Measurements from ENCODE around the gene UPK2.

Gene UPK2

GRCh38 chr11:118928870-118929500 is 27.1 kb upstream of the UPK2 start:
- Histone ChIP-seq H3K9me3 (ENCODE audit: insufficient read depth, low read depth, low read length) (no peaks in the 10 kb centered on the region), H3K4me1 (ENCODE audit: insufficient read depth, low read length) (peaks cover 21% of the 10 kb centered on the region), H3K4me3 (ENCODE audit: low read length) (peak overlapping the region; percentile 87), H3K27ac (ENCODE audit: low read depth, low read length) (peak overlapping the region; percentile 87), H3K27me3 (ENCODE audit: insufficient read depth, low read length) (peaks cover 7% of the 10 kb centered on the region), H3K36me3 (ENCODE audit: insufficient read depth, low read length) (no peaks in the 10 kb centered on the region), H3K9ac (ENCODE audit: low read depth, low read length) (peak overlapping the region; percentile 38; the same call in 1 of the 2 replicates)
- under 1% methylated on average over 26 of the region's 26 CpGs for WGBS

DNA sequence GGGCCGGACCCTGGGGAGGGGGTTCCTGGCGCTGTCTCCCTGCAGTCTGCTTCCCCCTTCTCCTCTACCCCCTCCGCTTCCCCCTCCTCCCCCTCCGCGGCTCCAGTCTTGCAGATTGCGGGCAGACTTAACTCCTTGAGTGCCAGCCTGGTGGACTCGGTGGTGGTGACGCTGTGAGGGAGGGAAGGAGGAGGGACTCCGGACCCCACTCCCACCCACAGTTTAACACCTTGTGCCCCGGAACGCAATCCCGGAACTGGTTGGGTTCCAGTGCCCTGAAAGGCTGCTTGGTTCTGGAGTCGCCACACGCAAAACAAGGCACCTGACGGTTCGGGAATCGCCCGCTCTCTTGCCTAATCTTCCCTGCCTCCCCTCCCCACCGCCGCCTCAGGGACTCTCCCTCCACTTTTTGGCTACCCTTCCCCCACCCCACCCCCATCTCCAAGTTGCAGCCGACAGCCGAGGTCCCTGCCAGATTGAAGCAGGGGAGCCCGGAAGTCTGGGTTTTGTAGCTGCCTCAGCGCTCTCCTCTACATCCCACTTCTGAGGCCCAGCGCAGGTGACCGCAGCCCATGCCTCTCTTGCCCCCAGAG is 26.5 kb upstream of the UPK2 start:
- Histone ChIP-seq H3K4me1 (ENCODE audit: insufficient read depth, low read length) (peaks cover 17% of the 10 kb centered on the region), H3K9me3 (ENCODE audit: insufficient read depth, low read depth, low read length) (no peaks in the 10 kb centered on the region), H3K27me3 (ENCODE audit: insufficient read depth, low read length) (peaks cover 7% of the 10 kb centered on the region), H3K4me3 (ENCODE audit: low read length) (peak overlapping the region; percentile 87), H3K9ac (ENCODE audit: low read depth, low read length) (peak overlapping the region; percentile 63), H3K36me3 (ENCODE audit: insufficient read depth, low read length) (no peaks in the 10 kb centered on the region), H3K27ac (ENCODE audit: low read depth, low read length) (peak overlapping the region; percentile 87)
- WGBS: 0% methylated on average over 15 of the region's 26 CpGs

DNA sequence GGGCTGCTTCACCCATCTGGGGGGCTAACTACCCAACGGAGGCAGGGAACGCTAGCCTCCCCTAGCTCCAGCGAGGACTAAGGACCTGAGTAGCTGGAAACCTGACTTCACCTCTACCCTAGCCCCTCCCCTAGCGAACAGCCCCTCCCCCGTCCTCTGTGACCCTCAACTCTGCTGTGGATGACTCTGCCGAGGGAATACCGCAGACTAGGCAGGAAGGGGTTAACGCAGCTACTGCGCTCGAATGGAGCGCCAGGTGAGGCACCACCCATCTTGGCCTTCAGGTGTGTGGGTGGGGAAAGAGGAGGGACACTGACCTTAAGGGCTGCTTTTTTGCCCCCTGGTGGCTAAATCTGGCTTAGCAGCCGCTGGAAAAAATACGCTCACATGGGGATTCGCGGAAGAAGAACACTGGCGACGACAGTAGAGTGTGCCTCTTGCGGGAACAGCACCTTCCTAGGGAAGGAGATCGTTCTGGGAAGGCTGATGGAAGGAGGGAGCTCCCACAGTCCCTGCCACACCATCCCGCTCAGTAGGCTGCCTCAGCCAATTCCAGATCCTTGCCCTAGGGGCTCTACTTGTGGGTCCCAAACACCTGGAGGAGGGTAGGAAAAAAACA is 25.9 kb upstream of the UPK2 start:
- no peaks in the 10 kb centered on the region for H3K36me3 ChIP-seq (ENCODE audit: insufficient read depth, low read length)
- peak overlapping the region; percentile 87 for H3K27ac ChIP-seq (ENCODE audit: low read depth, low read length)
- H3K4me1 ChIP-seq (ENCODE audit: insufficient read depth, low read length): peaks cover 17% of the 10 kb centered on the region
- peaks cover 7% of the 10 kb centered on the region for H3K27me3 ChIP-seq (ENCODE audit: insufficient read depth, low read length)
- H3K9me3 ChIP-seq (ENCODE audit: insufficient read depth, low read depth, low read length): no peaks in the 10 kb centered on the region
- peak overlapping the region; percentile 87 for H3K4me3 ChIP-seq (ENCODE audit: low read length)
- 1% methylated on average over 19 of the region's 20 CpGs for WGBS
- H3K9ac ChIP-seq (ENCODE audit: low read depth, low read length): peak overlapping the region; percentile 63

DNA sequence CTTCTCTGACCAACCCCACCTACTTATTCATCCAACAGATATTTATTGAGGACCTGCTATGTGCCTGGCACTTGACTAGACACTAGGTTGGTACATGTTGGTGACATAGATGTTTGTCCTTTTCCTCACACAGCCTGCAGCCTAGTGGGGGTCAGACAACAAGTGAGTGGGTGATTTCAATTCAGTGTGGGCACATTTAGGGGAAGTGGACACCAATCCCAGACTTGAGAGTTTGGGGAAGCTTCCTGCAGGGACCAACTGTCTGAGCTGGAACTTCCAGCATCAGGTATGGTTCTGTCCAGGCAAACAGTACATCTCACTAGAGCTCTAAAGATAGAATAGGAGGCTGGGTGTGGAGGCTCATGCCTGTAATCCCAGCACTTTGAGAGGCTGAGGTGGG is 24.5 kb upstream of the UPK2 start:
- Histone ChIP-seq H3K36me3 (ENCODE audit: insufficient read depth, low read length) (no peaks in the 10 kb centered on the region), H3K9ac (ENCODE audit: low read depth, low read length) (no peak overlapping the region), H3K27me3 (ENCODE audit: insufficient read depth, low read length) (peaks cover 7% of the 10 kb centered on the region), H3K4me3 (ENCODE audit: low read length) (no peak overlapping the region), H3K27ac (ENCODE audit: low read depth, low read length) (no peak overlapping the region), H3K9me3 (ENCODE audit: insufficient read depth, low read depth, low read length) (no peaks in the 10 kb centered on the region), H3K4me1 (ENCODE audit: insufficient read depth, low read length) (peaks cover 14% of the 10 kb centered on the region)

DNA sequence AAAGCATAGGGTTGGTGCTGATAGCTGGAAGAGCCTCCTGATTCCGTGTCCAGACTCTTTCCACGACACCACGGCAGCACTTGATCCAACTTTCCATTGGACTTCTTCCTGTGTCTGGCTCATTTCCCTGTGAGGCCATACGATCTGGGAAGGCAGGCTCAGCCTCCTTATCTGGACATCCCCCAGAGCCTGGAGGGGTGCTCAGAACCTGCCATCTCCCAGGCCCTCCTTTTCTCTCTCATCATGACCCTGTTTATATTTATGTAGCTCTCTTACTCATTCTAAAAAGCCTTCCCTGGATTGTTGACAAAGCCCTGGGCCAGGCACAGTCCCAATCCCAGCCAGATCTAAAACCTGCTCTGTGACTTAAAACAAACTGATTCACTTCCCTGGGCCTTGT is 22.6 kb upstream of the UPK2 start:
- no peak overlapping the region for H3K9ac ChIP-seq (ENCODE audit: low read depth, low read length)
- H3K4me1 ChIP-seq (ENCODE audit: insufficient read depth, low read length): peaks cover 8% of the 10 kb centered on the region
- H3K27ac ChIP-seq (ENCODE audit: low read depth, low read length): no peak overlapping the region
- 86% methylated on average over 4 of the region's 4 CpGs for WGBS
- no peaks in the 10 kb centered on the region for H3K9me3 ChIP-seq (ENCODE audit: insufficient read depth, low read depth, low read length)
- peaks cover 7% of the 10 kb centered on the region for H3K27me3 ChIP-seq (ENCODE audit: insufficient read depth, low read length)
- no peak overlapping the region for H3K4me3 ChIP-seq (ENCODE audit: low read length)
- H3K36me3 ChIP-seq (ENCODE audit: insufficient read depth, low read length): no peaks in the 10 kb centered on the region

DNA sequence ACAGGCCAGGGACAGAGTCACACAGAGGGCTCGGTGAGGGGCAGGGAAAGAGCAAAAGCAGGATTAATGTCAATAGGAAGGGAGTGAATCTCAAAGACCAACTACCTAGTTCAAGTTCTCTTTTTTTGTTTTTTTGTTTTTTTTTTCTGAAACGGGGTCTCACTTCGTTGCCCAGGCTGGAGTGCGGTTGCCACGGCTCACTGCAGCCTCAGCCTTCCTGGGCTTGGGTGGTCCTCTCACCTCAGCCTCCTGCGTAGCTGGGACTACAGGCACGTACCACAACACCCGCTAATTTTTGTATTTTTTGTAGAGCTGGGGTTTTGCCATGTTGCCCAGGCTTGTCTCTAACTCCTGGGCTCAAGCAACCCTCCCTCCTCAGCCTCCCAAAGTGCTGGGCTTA is 20.7 kb upstream of the UPK2 start:
- Histone ChIP-seq H3K27ac (ENCODE audit: low read depth, low read length) (no peak overlapping the region), H3K27me3 (ENCODE audit: insufficient read depth, low read length) (peaks cover 7% of the 10 kb centered on the region), H3K36me3 (ENCODE audit: insufficient read depth, low read length) (no peaks in the 10 kb centered on the region), H3K4me3 (ENCODE audit: low read length) (no peak overlapping the region), H3K4me1 (ENCODE audit: insufficient read depth, low read length) (peaks cover 7% of the 10 kb centered on the region), H3K9ac (ENCODE audit: low read depth, low read length) (no peak overlapping the region), H3K9me3 (ENCODE audit: insufficient read depth, low read depth, low read length) (no peaks in the 10 kb centered on the region)
- WGBS: 96% methylated on average over 8 of the region's 8 CpGs

DNA sequence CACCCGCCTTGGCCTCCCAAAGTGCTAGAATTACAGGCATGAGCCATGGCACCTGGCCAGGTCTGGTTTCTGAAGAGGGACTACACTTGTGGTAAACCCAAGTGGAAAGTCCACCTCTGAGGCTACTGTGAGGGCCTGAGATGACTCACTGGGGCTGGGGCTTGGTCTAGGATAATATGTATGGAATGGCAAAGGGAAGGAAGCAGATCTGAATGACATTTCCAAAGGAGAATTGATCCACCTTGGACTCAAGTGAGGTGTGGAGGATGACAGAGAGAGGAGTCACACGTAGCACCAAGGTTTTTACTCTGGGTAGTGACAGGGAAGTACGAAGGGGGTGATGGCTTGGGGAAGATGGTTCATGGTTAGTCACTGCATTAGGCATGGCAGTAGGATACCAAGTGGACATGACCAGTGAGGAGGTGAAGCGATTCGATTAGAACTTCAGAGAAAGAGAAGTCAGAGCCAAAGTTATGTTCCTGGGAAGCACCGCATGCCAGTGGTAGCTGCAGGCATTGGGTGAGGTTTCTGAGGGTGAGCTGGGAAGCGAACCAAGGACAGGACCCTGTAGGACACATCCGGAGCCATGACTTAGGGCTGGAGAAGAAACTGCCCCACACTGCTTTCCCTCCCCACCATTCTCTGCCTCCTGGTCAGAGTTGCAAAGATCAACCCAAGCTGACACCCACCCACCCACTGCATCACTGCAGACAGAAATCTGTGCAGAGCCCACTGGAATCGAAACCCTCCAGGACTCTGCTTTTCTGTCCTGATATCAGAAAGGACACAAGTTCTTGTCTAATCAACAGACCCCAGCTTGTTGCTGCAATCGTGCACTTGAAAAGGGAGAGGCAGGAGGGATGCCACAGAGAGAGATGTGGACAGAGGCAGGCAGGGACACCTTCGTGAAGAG is 17.4 kb upstream of the UPK2 start:
- Histone ChIP-seq H3K36me3 (ENCODE audit: insufficient read depth, low read length) (no peaks in the 10 kb centered on the region), H3K27me3 (ENCODE audit: insufficient read depth, low read length) (no peaks in the 10 kb centered on the region; the same call in 1 of the 2 replicates), H3K4me3 (ENCODE audit: low read length) (no peak overlapping the region), H3K9ac (ENCODE audit: low read depth, low read length) (no peak overlapping the region), H3K9me3 (ENCODE audit: insufficient read depth, low read depth, low read length) (no peaks in the 10 kb centered on the region), H3K27ac (ENCODE audit: low read depth, low read length) (no peak overlapping the region), H3K4me1 (ENCODE audit: insufficient read depth, low read length) (no peaks in the 10 kb centered on the region)
- 83% methylated on average over 11 of the region's 11 CpGs for WGBS

- WGBS: 66% methylated on average over 8 of the region's 8 CpGs
- Histone ChIP-seq H3K4me3 (ENCODE audit: low read length) (no peak overlapping the region), H3K9ac (ENCODE audit: low read depth, low read length) (no peak overlapping the region), H3K36me3 (ENCODE audit: insufficient read depth, low read length) (no peaks in the 10 kb centered on the region), H3K27me3 (ENCODE audit: insufficient read depth, low read length) (no peaks in the 10 kb centered on the region; the same call in 1 of the 2 replicates), H3K4me1 (ENCODE audit: insufficient read depth, low read length) (no peaks in the 10 kb centered on the region), H3K9me3 (ENCODE audit: insufficient read depth, low read depth, low read length) (no peaks in the 10 kb centered on the region), H3K27ac (ENCODE audit: low read depth, low read length) (no peak overlapping the region)
These were observed 16.6 kb upstream of the UPK2 start for GRCh38 chr11:118939404-118939915.

DNA sequence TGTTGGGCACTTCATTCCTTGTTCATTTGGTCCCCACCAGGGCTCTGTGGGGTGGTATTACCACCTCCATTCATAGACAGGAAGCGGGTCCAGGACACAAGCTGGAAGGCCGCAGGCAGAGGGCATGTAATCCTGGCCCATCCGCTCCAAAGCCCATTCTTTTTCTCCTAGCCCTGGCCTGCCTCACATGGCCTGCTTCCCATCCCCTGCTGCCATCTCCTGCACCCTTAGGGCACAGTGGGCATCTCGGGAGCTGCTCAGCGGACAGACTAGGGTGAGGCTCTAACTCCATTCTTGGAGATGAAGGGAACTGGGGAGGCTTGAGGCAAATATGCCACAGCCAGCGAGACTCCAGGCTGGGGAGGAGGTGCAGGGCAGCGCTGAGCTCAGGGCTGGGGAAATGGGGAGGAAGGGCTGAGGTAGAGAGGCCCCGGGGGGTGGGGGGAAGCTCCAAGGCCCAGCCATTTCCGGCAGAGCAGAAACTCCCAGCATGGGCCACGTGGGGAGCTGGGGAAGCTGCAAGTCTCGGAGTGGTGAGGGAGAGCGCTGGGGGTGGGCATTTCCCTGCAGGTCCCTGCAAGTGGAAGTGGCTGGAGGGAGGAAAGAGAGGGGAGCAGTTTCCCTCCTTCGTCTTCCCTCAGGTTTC is 16.0 kb upstream of the UPK2 start:
- H3K9ac ChIP-seq (ENCODE audit: low read depth, low read length): no peak overlapping the region
- 40% methylated on average over 13 of the region's 13 CpGs for WGBS
- no peaks in the 10 kb centered on the region; the same call in 1 of the 2 replicates for H3K27me3 ChIP-seq (ENCODE audit: insufficient read depth, low read length)
- no peaks in the 10 kb centered on the region for H3K4me1 ChIP-seq (ENCODE audit: insufficient read depth, low read length)
- no peaks in the 10 kb centered on the region for H3K9me3 ChIP-seq (ENCODE audit: insufficient read depth, low read depth, low read length)
- H3K36me3 ChIP-seq (ENCODE audit: insufficient read depth, low read length): no peaks in the 10 kb centered on the region
- no peak overlapping the region for H3K27ac ChIP-seq (ENCODE audit: low read depth, low read length)
- no peak overlapping the region for H3K4me3 ChIP-seq (ENCODE audit: low read length)

DNA sequence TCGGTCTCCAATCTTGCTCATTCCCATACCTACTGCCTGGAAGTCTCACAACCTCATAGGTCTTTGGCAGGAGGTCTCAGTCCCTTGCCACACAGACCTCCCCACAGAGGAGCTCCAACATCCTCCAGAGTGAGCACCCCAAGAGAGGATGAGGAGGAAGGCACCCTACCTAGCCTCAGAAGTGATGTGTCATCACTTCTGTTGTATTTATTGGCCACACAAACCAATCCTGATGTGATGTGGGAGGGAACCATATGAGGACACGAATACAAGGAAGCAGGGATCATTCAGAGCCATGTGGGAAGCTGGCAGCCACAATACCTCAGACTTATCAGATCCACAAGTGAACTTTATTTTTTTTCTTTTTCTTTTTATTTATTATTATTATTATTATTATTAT is 9.0 kb upstream of the UPK2 start:
- WGBS: 100% methylated on average over 1 of the region's 2 CpGs
- no peak overlapping the region for H3K4me3 ChIP-seq (ENCODE audit: low read length)
- H3K9me3 ChIP-seq (ENCODE audit: insufficient read depth, low read depth, low read length): no peaks in the 10 kb centered on the region
- H3K9ac ChIP-seq (ENCODE audit: low read depth, low read length): no peak overlapping the region
- H3K27me3 ChIP-seq (ENCODE audit: insufficient read depth, low read length): no peaks in the 10 kb centered on the region
- H3K27ac ChIP-seq (ENCODE audit: low read depth, low read length): no peak overlapping the region
- no peaks in the 10 kb centered on the region for H3K4me1 ChIP-seq (ENCODE audit: insufficient read depth, low read length)
- H3K36me3 ChIP-seq (ENCODE audit: insufficient read depth, low read length): no peaks in the 10 kb centered on the region

Measured in HUES64 (cell line).